Kidney epithelial cell (primary cell): ENCODE data around the gene SRCIN1. TPM values are rescaled to one million over a fixed set of nuclear protein-coding genes. Genes with fewer than 3 reads are reported as not detected.

ENCODE experiments used
- DNase-seq: peaks from one replicate; pipeline ENCODE4 v3.0.0-alpha.2; 2010; ENCODE audit warnings: low read depth
- H3K27me3 ChIP-seq: 2 replicates; pipeline ENCODE4 v1.6.0; 2011; ENCODE audit warnings: low read length; ENCODE audit not compliant: control insufficient read depth, insufficient read depth
- H3K36me3 ChIP-seq: 2 replicates; pipeline ENCODE4 v1.5.1; 2011; ENCODE audit warnings: low read length; ENCODE audit not compliant: control insufficient read depth, insufficient read depth
- H3K4me3 ChIP-seq: 2 replicates; pipeline ENCODE4 v1.5.1; 2011; ENCODE audit warnings: low read depth, mild to moderate bottlenecking, control low read depth, low read length
- CTCF ChIP-seq: IDR thresholded peaks from 2 replicates; pipeline ENCODE4 v1.5.1; 2011; ENCODE audit warnings: mild to moderate bottlenecking, moderate library complexity, low read length, control low read depth, inconsistent platforms; ENCODE audit not compliant: insufficient read depth, poor library complexity, severe bottlenecking
- total RNA-seq: library from RNA; depleted of rRNA; stranded (reverse); fragments of >200 nt; gene quantifications from 2 replicates; pipeline ENCODE4 v1.2.3, GENCODE V29; 2015

SRCIN1 gene
- total RNA-seq, 1 donor from 2014 or later = 0.84 TPM

GRCh38 chr17:38571833-38572668, 33.7 kb downstream of the SRCIN1 start:
- Histone ChIP-seq H3K4me3 (no peak overlapping the region), H3K27me3 (peaks cover 84% of the 10 kb centered on the region), H3K36me3 (no peaks in the 10 kb centered on the region)
- no peak for DNase-seq
- no peak for TF ChIP-seq CTCF

DNA sequence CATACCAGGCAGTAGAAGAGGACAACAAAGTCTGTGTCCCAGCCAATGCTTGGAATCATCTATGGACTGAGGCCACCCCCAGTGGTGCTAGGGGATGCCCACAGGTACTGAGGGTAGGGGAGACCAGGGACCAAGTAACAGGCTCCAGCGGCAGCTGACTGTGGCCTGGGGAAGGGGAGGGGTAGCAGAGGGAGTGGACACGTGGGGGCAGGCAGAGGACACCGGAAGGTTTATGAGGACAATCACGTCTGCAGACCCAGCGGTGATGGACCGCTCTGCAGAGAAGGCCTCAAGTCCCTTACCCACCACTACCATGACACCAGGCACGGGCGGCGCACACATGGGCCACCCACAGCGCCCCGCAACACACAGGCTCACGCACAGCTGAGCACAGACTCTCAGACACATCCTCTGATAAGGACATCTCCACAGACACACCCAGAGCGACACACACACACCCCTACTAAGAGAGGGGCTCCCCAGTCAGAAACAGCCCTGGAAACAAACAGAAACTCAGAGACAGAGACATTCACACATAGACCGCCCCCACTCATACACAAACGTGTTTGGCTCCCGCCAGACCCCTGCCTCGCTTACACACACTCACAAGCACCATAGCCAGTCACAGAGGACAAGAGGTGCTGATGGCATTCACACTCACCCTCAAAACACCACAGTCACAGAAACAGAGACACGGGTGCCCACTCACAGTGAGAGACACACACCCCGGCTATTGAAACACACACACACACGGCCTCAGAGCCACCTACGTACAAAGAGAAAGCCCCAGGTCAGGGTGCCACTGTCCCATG, 35.8 kb downstream of the SRCIN1 start:
- Histone ChIP-seq H3K27me3 (peaks cover 82% of the 10 kb centered on the region), H3K36me3 (no peaks in the 10 kb centered on the region), H3K4me3 (no peak overlapping the region)
- no peak for TF ChIP-seq CTCF
- no peak for DNase-seq

DNA sequence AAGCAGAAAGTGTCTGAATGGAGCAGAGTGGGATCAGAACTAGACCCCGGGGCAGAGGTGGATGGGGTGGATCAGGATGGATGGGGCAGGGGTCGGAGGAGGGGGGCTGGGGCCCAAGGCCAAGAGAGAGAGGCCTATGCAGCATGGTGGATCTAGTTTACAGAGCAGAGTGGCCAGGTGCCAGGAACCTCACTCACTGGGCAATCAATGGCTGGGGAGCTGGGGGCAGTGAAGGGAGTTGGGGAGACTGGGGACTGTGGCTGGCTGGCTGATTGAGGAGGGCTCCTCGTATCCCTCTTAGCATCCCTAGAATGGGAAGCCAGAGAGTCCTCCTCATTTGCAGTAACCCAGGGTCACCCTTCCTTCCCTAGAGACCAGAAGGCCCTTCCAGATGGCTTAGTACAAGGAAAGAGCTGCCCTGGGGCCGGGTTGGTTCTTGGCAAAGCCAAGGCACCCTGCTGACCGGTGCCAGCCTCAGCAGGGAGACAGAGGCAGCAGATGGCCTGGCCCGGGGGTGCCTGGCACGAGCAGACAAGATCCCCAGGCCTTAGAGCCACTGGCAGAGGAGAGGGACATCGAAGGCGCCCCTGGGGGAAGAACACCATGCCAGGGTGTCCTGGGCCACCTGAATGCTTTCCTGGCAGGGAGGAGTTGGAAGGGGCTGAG, 36.8 kb downstream of the SRCIN1 start:
- no peak for TF ChIP-seq CTCF
- peaks cover 88% of the 10 kb centered on the region for H3K27me3 ChIP-seq
- H3K4me3 ChIP-seq = no peak overlapping the region
- no peaks in the 10 kb centered on the region for H3K36me3 ChIP-seq
- DNase-seq = no peak

DNA sequence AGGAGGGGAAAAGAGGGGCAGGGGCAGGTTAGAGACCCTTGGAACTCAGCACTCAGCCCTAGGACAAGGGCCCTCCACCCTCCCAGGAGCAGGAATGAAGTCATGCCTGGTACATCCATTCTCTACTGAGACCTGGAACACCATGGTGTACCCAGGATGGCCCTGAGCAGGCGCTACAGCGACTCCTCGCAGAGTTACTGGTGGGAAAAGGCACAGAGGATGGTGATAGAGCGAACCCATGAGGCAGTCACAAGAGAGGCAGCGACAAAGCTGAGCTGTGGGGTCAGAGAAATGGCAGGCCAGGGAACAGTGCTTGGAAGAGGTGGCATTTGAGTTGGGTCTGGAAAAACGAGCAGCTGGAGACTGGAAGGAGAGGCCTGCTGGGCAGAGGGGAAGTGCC, 37.5 kb downstream of the SRCIN1 start:
- Histone ChIP-seq H3K36me3 (no peaks in the 10 kb centered on the region), H3K27me3 (peaks cover 88% of the 10 kb centered on the region), H3K4me3 (no peak overlapping the region)
- TF ChIP-seq CTCF = no peak
- DNase-seq = no peak

- Histone ChIP-seq H3K36me3 (no peaks in the 10 kb centered on the region), H3K4me3 (no peak overlapping the region), H3K27me3 (peaks cover 90% of the 10 kb centered on the region)
- no peak for DNase-seq
- no peak for TF ChIP-seq CTCF
Measured at GRCh38 chr17:38567350-38567749, 38.4 kb downstream of the SRCIN1 start.
